ES-I3 (cell line): ENCODE measurements around the gene GJA5.

Source experiments
- H3K36me3 ChIP-seq: 2 replicates; pipeline ENCODE4 v1.6.1; 2013; ENCODE audit warnings: mild to moderate bottlenecking, low read length, control low read depth, moderate library complexity; ENCODE audit not compliant: insufficient read depth
- H3K4me1 ChIP-seq: 2 replicates; pipeline ENCODE4 v1.6.1; 2013; ENCODE audit warnings: mild to moderate bottlenecking, control low read depth, low read length; ENCODE audit not compliant: insufficient read depth
- H3K9ac ChIP-seq: 2 replicates; pipeline ENCODE4 v1.6.1; 2013; ENCODE audit warnings: low read depth, mild to moderate bottlenecking, low read length, moderate library complexity
- H3K9me3 ChIP-seq: 2 replicates; pipeline ENCODE4 v1.6.1; 2013; ENCODE audit warnings: mild to moderate bottlenecking, low read length, moderate library complexity; ENCODE audit not compliant: control insufficient read depth, insufficient read depth

GJA5 gene

GRCh38 chr1:147729315-147729714 lies 31.1 kb downstream of the GJA5 start:
- H3K4me1 ChIP-seq: peaks cover 6% of the 10 kb centered on the region; the same call in 1 of the 2 replicates
- H3K36me3 ChIP-seq: no peaks in the 10 kb centered on the region
- no peaks in the 10 kb centered on the region for H3K9me3 ChIP-seq
- H3K9ac ChIP-seq: no peak overlapping the region

GRCh38 chr1:147726168-147726567 lies 34.2 kb downstream of the GJA5 start:
- H3K9ac ChIP-seq: no peak overlapping the region
- no peaks in the 10 kb centered on the region; the same call in 1 of the 2 replicates for H3K9me3 ChIP-seq
- H3K36me3 ChIP-seq: no peaks in the 10 kb centered on the region
- peaks cover 10% of the 10 kb centered on the region; the same call in 1 of the 2 replicates for H3K4me1 ChIP-seq

GRCh38 chr1:147725685-147726084 lies 34.7 kb downstream of the GJA5 start:
- no peaks in the 10 kb centered on the region for H3K36me3 ChIP-seq
- H3K9ac ChIP-seq: no peak overlapping the region
- peaks cover 10% of the 10 kb centered on the region; the same call in 1 of the 2 replicates for H3K4me1 ChIP-seq
- H3K9me3 ChIP-seq: no peaks in the 10 kb centered on the region; the same call in 1 of the 2 replicates

- Histone ChIP-seq H3K4me1 (peaks cover 10% of the 10 kb centered on the region; the same call in 1 of the 2 replicates), H3K36me3 (no peaks in the 10 kb centered on the region), H3K9me3 (peaks cover 7% of the 10 kb centered on the region), H3K9ac (no peak overlapping the region)
Measured at GRCh38 chr1:147723691-147724323, 36.6 kb downstream of the GJA5 start.

GRCh38 chr1:147722124-147722523 lies 38.3 kb downstream of the GJA5 start:
- Histone ChIP-seq H3K9me3 (peaks cover 14% of the 10 kb centered on the region), H3K36me3 (no peaks in the 10 kb centered on the region), H3K9ac (no peak overlapping the region), H3K4me1 (peaks cover 10% of the 10 kb centered on the region; the same call in 1 of the 2 replicates)

- H3K9me3 ChIP-seq: peaks cover 14% of the 10 kb centered on the region
- H3K9ac ChIP-seq: no peak overlapping the region
- H3K36me3 ChIP-seq: no peaks in the 10 kb centered on the region
- H3K4me1 ChIP-seq: peaks cover 9% of the 10 kb centered on the region; the same call in 1 of the 2 replicates
Measured at GRCh38 chr1:147721716-147722115, 38.7 kb downstream of the GJA5 start.

GRCh38 chr1:147720557-147720956 lies 39.8 kb downstream of the GJA5 start:
- Histone ChIP-seq H3K4me1 (peaks cover 5% of the 10 kb centered on the region; the same call in 1 of the 2 replicates), H3K36me3 (no peaks in the 10 kb centered on the region), H3K9ac (no peak overlapping the region), H3K9me3 (peaks cover 14% of the 10 kb centered on the region)

- no peak overlapping the region for H3K9ac ChIP-seq
- H3K9me3 ChIP-seq: peaks cover 14% of the 10 kb centered on the region
- H3K36me3 ChIP-seq: no peaks in the 10 kb centered on the region
- peaks cover 5% of the 10 kb centered on the region; the same call in 1 of the 2 replicates for H3K4me1 ChIP-seq
Measured at GRCh38 chr1:147719711-147720225, 40.6 kb downstream of the GJA5 start.

- Histone ChIP-seq H3K4me1 (peaks cover 5% of the 10 kb centered on the region; the same call in 1 of the 2 replicates), H3K9me3 (peaks cover 14% of the 10 kb centered on the region), H3K9ac (no peak overlapping the region), H3K36me3 (no peaks in the 10 kb centered on the region)
Measured at GRCh38 chr1:147719029-147719698, 41.2 kb downstream of the GJA5 start.

GRCh38 chr1:147717706-147718097 lies 42.7 kb downstream of the GJA5 start:
- H3K9ac ChIP-seq: no peak overlapping the region
- H3K36me3 ChIP-seq: no peaks in the 10 kb centered on the region
- peaks cover 5% of the 10 kb centered on the region; the same call in 1 of the 2 replicates for H3K4me1 ChIP-seq
- H3K9me3 ChIP-seq: peaks cover 14% of the 10 kb centered on the region

GRCh38 chr1:147717051-147717705 lies 43.2 kb downstream of the GJA5 start:
- Histone ChIP-seq H3K4me1 (peaks cover 5% of the 10 kb centered on the region; the same call in 1 of the 2 replicates), H3K9me3 (peaks cover 14% of the 10 kb centered on the region; the same call in 1 of the 2 replicates), H3K36me3 (no peaks in the 10 kb centered on the region), H3K9ac (no peak overlapping the region)

- H3K4me1 ChIP-seq: no peaks in the 10 kb centered on the region
- no peaks in the 10 kb centered on the region for H3K36me3 ChIP-seq
- no peaks in the 10 kb centered on the region for H3K9me3 ChIP-seq
- H3K9ac ChIP-seq: no peak overlapping the region
Measured at GRCh38 chr1:147712605-147713004, 47.8 kb downstream of the GJA5 start.
